Measurements from ENCODE around the gene DPF3.

- TF ChIP-seq CTCF (conservative IDR thresholded peaks at IDR 0.05 in 1 of 2, IDR thresholded peaks at IDR 0.05 in 1 of 2; ENCODE audit: low read depth in 1 of 2, low read length in 2 of 2) (no peak), EZH2 (IDR thresholded peaks at IDR 0.05; ENCODE audit: low read length, missing control alignments) (no peak)
Measured at GRCh38 chr14:72699852-72700257, 194.0 kb downstream of the DPF3 start.

Measured in fibroblast of lung (primary cell).